Adipocyte (in vitro differentiated cells): ENCODE data around the gene PKNOX2.
A peak's percentile ranks its signal among the peaks of the same experiment; 100 is the strongest.

Source experiments
- DNase-seq: peaks from one replicate; pipeline ENCODE4 v3.0.0-alpha.2; 2015; ENCODE audit warnings: low read depth
- H3K27me3 ChIP-seq: replicated peaks from 2 replicates; pipeline ENCODE4 v1.7.0; 2013; ENCODE audit warnings: mild to moderate bottlenecking, low read length, moderate library complexity; ENCODE audit not compliant: control insufficient read depth, insufficient read depth
- H3K36me3 ChIP-seq: 2 replicates; pipeline ENCODE4 v1.7.0; 2013; ENCODE audit warnings: low read length, mild to moderate bottlenecking, moderate library complexity; ENCODE audit not compliant: control insufficient read depth, insufficient read depth, severe bottlenecking
- H3K4me1 ChIP-seq: 2 replicates; pipeline ENCODE4 v1.7.0; 2013; ENCODE audit warnings: mild to moderate bottlenecking, low read length, moderate library complexity; ENCODE audit not compliant: control insufficient read depth, insufficient read depth
- H3K4me3 ChIP-seq: 2 replicates; pipeline ENCODE4 v1.7.0; 2013; ENCODE audit warnings: mild to moderate bottlenecking, low read length, moderate library complexity
- H3K9ac ChIP-seq: 2 replicates; pipeline ENCODE4 v1.7.0; 2013; ENCODE audit warnings: mild to moderate bottlenecking, low read length, moderate library complexity
- H3K9me3 ChIP-seq: 2 replicates; pipeline ENCODE4 v1.7.0; 2013; ENCODE audit warnings: mild to moderate bottlenecking, low read length, moderate library complexity; ENCODE audit not compliant: control insufficient read depth

PKNOX2 gene

GRCh38 chr11:125297346-125297915, 132.9 kb downstream of the PKNOX2 start:
- peaks cover 11% of the 10 kb centered on the region for H3K27me3 ChIP-seq
- DNase-seq: no peak
- H3K4me1 ChIP-seq: peaks cover 13% of the 10 kb centered on the region
- H3K36me3 ChIP-seq: no peaks in the 10 kb centered on the region
- no peak overlapping the region for H3K9ac ChIP-seq
- H3K9me3 ChIP-seq: no peaks in the 10 kb centered on the region
- no peak overlapping the region for H3K4me3 ChIP-seq

- no peak overlapping the region for H3K9ac ChIP-seq
- peaks cover 19% of the 10 kb centered on the region for H3K27me3 ChIP-seq
- no peak for DNase-seq
- no peaks in the 10 kb centered on the region for H3K36me3 ChIP-seq
- no peaks in the 10 kb centered on the region for H3K9me3 ChIP-seq
- no peak overlapping the region for H3K4me3 ChIP-seq
- peaks cover 13% of the 10 kb centered on the region for H3K4me1 ChIP-seq
These were observed 134.6 kb downstream of the PKNOX2 start for GRCh38 chr11:125299061-125299615.

- no peaks in the 10 kb centered on the region for H3K36me3 ChIP-seq
These were observed 135.3 kb downstream of the PKNOX2 start for GRCh38 chr11:125299821-125300220.

GRCh38 chr11:125300791-125301218, 136.3 kb downstream of the PKNOX2 start:
- Histone ChIP-seq H3K9me3 (no peaks in the 10 kb centered on the region), H3K9ac (no peak overlapping the region), H3K4me1 (peaks cover 13% of the 10 kb centered on the region), H3K27me3 (peaks cover 10% of the 10 kb centered on the region), H3K4me3 (no peak overlapping the region), H3K36me3 (no peaks in the 10 kb centered on the region)
- peak; percentile 61 for DNase-seq

More at GRCh38 chr11:125299821-125300220, 135.3 kb downstream of the PKNOX2 start:
- no peaks in the 10 kb centered on the region for H3K9me3 ChIP-seq
- peaks cover 13% of the 10 kb centered on the region for H3K4me1 ChIP-seq
- H3K9ac ChIP-seq: no peak overlapping the region
- peaks cover 16% of the 10 kb centered on the region for H3K27me3 ChIP-seq
- no peak for DNase-seq
- H3K4me3 ChIP-seq: no peak overlapping the region

- Histone ChIP-seq H3K9ac (no peak overlapping the region), H3K27me3 (peaks cover 10% of the 10 kb centered on the region), H3K4me3 (no peak overlapping the region), H3K36me3 (no peaks in the 10 kb centered on the region), H3K4me1 (peaks cover 13% of the 10 kb centered on the region), H3K9me3 (no peaks in the 10 kb centered on the region)
- DNase-seq: peak; percentile 11
These were observed 136.8 kb downstream of the PKNOX2 start for GRCh38 chr11:125301346-125301745.

- Histone ChIP-seq H3K9ac (no peak overlapping the region), H3K4me1 (peaks cover 13% of the 10 kb centered on the region), H3K27me3 (peaks cover 16% of the 10 kb centered on the region), H3K9me3 (no peaks in the 10 kb centered on the region), H3K36me3 (no peaks in the 10 kb centered on the region), H3K4me3 (no peak overlapping the region)
- DNase-seq: no peak
These were observed 138.6 kb downstream of the PKNOX2 start for GRCh38 chr11:125303186-125303585.

GRCh38 chr11:125303694-125304093, 139.1 kb downstream of the PKNOX2 start:
- H3K36me3 ChIP-seq: no peaks in the 10 kb centered on the region
- no peak for DNase-seq

GRCh38 chr11:125304136-125304535, 139.6 kb downstream of the PKNOX2 start:
- no peak overlapping the region for H3K9ac ChIP-seq
- H3K4me1 ChIP-seq: peaks cover 13% of the 10 kb centered on the region
- peaks cover 16% of the 10 kb centered on the region for H3K27me3 ChIP-seq
- DNase-seq: no peak
- H3K4me3 ChIP-seq: no peak overlapping the region
- no peaks in the 10 kb centered on the region for H3K36me3 ChIP-seq
- H3K9me3 ChIP-seq: no peaks in the 10 kb centered on the region

More at GRCh38 chr11:125303694-125304093, 139.1 kb downstream of the PKNOX2 start:
- H3K9ac ChIP-seq: no peak overlapping the region
- H3K27me3 ChIP-seq: peaks cover 16% of the 10 kb centered on the region
- no peak overlapping the region for H3K4me3 ChIP-seq
- no peaks in the 10 kb centered on the region for H3K9me3 ChIP-seq
- peaks cover 13% of the 10 kb centered on the region for H3K4me1 ChIP-seq

- Histone ChIP-seq H3K4me1 (peaks cover 13% of the 10 kb centered on the region), H3K36me3 (no peaks in the 10 kb centered on the region), H3K9me3 (no peaks in the 10 kb centered on the region), H3K9ac (no peak overlapping the region), H3K27me3 (peaks cover 16% of the 10 kb centered on the region), H3K4me3 (no peak overlapping the region)
- no peak for DNase-seq
These were observed 140.3 kb downstream of the PKNOX2 start for GRCh38 chr11:125304876-125305275.

- Histone ChIP-seq H3K4me3 (no peak overlapping the region), H3K9ac (no peak overlapping the region), H3K27me3 (peaks cover 16% of the 10 kb centered on the region), H3K9me3 (no peaks in the 10 kb centered on the region), H3K36me3 (no peaks in the 10 kb centered on the region), H3K4me1 (peaks cover 9% of the 10 kb centered on the region)
- no peak for DNase-seq
These were observed 140.8 kb downstream of the PKNOX2 start for GRCh38 chr11:125305345-125305744.

- Histone ChIP-seq H3K4me3 (no peak overlapping the region), H3K4me1 (no peaks in the 10 kb centered on the region), H3K36me3 (no peaks in the 10 kb centered on the region), H3K27me3 (peaks cover 16% of the 10 kb centered on the region), H3K9me3 (no peaks in the 10 kb centered on the region), H3K9ac (no peak overlapping the region)
- DNase-seq: no peak
These were observed 141.9 kb downstream of the PKNOX2 start for GRCh38 chr11:125306476-125306875.

GRCh38 chr11:125308246-125308645, 143.7 kb downstream of the PKNOX2 start:
- Histone ChIP-seq H3K36me3 (no peaks in the 10 kb centered on the region), H3K4me3 (no peak overlapping the region), H3K27me3 (peaks cover 20% of the 10 kb centered on the region), H3K9ac (no peak overlapping the region), H3K9me3 (no peaks in the 10 kb centered on the region), H3K4me1 (no peaks in the 10 kb centered on the region)
- DNase-seq: no peak
